ENCODE measurements around the gene RFESD. TPM values are rescaled to one million over a fixed set of nuclear protein-coding genes. Genes with fewer than 3 reads are reported as not detected.

The RFESD gene
- total and polyA plus RNA-seq, 7 donors: 1.2 to 4.9 (median 1.7) TPM; not detected in 1

DNA sequence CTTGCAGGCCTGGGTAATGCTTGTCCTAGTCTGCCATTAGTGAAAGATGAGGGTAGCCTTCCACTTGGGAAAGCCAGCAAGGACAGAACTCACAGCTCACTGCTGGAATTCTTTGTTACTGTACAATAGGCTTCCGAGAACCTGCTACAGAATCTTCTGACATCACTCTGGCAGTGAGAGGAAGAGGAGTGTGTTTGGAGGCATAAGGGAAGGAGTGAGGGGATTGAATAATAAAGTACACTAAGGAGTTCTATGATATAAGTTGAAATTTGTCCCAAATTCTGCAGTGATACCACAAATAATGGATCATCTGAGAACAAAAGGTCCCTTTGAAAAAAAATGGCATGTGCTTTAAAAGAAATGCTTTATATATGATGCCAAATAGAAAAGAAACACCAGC is 36.3 kb downstream of the RFESD start, which contains the start of gene SPATA9:
Gene SPATA9 (minus strand): TSS at position 101 of the 400 bp plus-strand sequence. CDS start 137 bp downstream, outside the sequence.
- no peaks in the 10 kb centered on the region for H3K36me3 ChIP-seq
- no peaks in the 10 kb centered on the region for H3K9me3 ChIP-seq
- intact Hi-C loops (cut with DNase I): no loop called here
- TF ChIP-seq EP300 (IDR thresholded peaks at IDR 0.05): no peak
- TF ChIP-seq, protein P1, sequence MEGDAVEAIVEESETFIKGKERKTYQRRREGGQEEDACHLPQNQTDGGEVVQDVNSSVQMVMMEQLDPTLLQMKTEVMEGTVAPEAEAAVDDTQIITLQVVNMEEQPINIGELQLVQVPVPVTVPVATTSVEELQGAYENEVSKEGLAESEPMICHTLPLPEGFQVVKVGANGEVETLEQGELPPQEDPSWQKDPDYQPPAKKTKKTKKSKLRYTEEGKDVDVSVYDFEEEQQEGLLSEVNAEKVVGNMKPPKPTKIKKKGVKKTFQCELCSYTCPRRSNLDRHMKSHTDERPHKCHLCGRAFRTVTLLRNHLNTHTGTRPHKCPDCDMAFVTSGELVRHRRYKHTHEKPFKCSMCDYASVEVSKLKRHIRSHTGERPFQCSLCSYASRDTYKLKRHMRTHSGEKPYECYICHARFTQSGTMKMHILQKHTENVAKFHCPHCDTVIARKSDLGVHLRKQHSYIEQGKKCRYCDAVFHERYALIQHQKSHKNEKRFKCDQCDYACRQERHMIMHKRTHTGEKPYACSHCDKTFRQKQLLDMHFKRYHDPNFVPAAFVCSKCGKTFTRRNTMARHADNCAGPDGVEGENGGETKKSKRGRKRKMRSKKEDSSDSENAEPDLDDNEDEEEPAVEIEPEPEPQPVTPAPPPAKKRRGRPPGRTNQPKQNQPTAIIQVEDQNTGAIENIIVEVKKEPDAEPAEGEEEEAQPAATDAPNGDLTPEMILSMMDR (IDR thresholded peaks at IDR 0.05): no peak
- TF ChIP-seq POLR2A (IDR thresholded peaks at IDR 0.05): no peak
- TF ChIP-seq POLR2AphosphoS5 (IDR thresholded peaks at IDR 0.05): no peak
- H3K4me3 ChIP-seq: no peak within 1 kb of the TSS
- WGBS, 2 donors: 93 to 96% methylated on average over 1 of the region's 1 CpG
- H3K4me1 ChIP-seq: peaks cover 0 to 9% (median 4%) of the 10 kb centered on the region in 4 donors
- no peak for DNase-seq
- H3K27ac ChIP-seq: no peak within 1 kb of the TSS
- H3K27me3 ChIP-seq: no peaks in the 10 kb centered on the region

DNA sequence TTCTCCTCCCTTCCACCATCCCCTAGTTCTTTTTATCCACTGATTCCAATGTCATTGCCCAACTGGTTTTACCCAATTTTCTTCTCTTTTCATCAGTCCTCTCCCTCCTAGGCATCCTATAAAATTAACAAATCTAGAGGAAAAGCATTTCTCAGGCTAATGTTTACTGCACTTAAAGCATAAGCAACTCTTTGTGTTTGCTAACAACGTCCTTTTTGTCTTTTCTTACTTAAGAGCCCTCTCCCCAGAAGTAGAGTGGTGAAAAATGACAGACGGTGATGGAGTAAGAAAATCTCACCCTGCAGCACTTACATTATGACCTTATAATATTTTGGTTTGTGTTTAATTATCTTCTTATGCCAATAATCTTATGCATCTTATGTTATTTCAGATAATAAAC is 37.8 kb downstream of the RFESD start:
- Histone ChIP-seq H3K27ac (no peak overlapping the region), H3K36me3 (no peaks in the 10 kb centered on the region), H3K4me1 (peaks cover 0 to 3% (median under 1%) of the 10 kb centered on the region in 4 donors), H3K9me3 (no peaks in the 10 kb centered on the region), H3K27me3 (no peaks in the 10 kb centered on the region), H3K4me3 (no peak overlapping the region)
- intact Hi-C loops (cut with DNase I): no loop called here
- 86 to 93% methylated on average over 2 of the region's 2 CpGs for WGBS, 2 donors
- TF ChIP-seq EP300 (IDR thresholded peaks at IDR 0.05) (no peak), POLR2A (IDR thresholded peaks at IDR 0.05) (no peak), POLR2AphosphoS5 (IDR thresholded peaks at IDR 0.05) (no peak)
- TF ChIP-seq, protein P1 (IDR thresholded peaks at IDR 0.05): no peak
- no peak for DNase-seq

DNA sequence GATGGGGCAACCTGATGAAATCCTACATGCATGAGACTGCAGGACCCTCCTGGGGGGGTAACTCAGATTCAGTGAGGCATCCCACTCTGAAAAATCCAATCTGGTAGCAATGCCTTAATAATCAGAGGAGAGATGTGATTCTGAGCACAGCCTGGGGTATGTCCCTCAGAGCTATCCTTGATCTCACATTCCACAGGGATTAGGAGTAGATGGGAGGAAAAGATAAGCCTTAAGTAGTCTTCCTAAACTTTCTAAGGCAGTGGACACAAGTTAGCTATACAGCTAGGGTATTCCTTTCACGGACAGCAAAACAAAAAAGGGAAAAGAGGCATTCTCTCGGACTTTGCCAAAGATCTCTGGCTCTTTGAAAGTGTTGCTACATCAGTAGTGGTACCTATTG is 40.1 kb downstream of the RFESD start:
- no peaks in the 10 kb centered on the region for H3K9me3 ChIP-seq
- no peak for TF ChIP-seq POLR2A (IDR thresholded peaks at IDR 0.05)
- TF ChIP-seq, protein P1 (IDR thresholded peaks at IDR 0.05): no peak
- TF ChIP-seq EP300 (IDR thresholded peaks at IDR 0.05): no peak
- no peak for TF ChIP-seq POLR2AphosphoS5 (IDR thresholded peaks at IDR 0.05)
- H3K4me1 ChIP-seq: no peaks in the 10 kb centered on the region
- intact Hi-C loops (cut with DNase I): no loop called here
- 79 to 87% methylated on average over 2 of the region's 2 CpGs for WGBS, 2 donors
- no peak overlapping the region for H3K27ac ChIP-seq
- no peaks in the 10 kb centered on the region for H3K27me3 ChIP-seq
- DNase-seq: no peak
- H3K36me3 ChIP-seq: no peaks in the 10 kb centered on the region
- H3K4me3 ChIP-seq: no peak overlapping the region

DNA sequence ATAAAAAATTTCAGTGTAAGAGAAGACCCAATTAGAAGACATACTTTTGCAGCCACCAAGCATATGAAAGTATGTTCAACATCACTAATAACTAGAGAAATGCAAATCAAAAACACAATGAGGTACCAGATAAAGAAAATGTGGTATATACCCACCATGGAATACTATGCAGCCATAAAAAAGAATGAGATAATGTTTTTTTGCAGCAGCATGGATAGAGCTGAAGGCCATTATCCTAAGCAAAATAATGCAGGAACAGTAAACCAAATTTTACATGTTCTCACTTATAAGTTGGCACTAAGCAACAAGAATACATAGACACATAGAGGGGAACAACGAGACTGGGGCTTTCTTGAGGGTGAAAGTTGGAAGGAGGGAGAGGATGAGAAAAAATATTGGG is 43.1 kb downstream of the RFESD start:
- WGBS, 2 donors: 94 to 96% methylated on average over 1 of the region's 1 CpG
- H3K27me3 ChIP-seq: no peaks in the 10 kb centered on the region
- H3K36me3 ChIP-seq: no peaks in the 10 kb centered on the region
- no peak for DNase-seq
- intact Hi-C loops (cut with DNase I): no loop called here
- no peaks in the 10 kb centered on the region for H3K9me3 ChIP-seq
- TF ChIP-seq EP300 (IDR thresholded peaks at IDR 0.05): no peak
- no peak for TF ChIP-seq POLR2AphosphoS5 (IDR thresholded peaks at IDR 0.05)
- TF ChIP-seq POLR2A (IDR thresholded peaks at IDR 0.05): no peak
- TF ChIP-seq, protein P1 (IDR thresholded peaks at IDR 0.05): no peak
- H3K4me1 ChIP-seq: no peaks in the 10 kb centered on the region
- H3K4me3 ChIP-seq: no peak overlapping the region
- no peak overlapping the region for H3K27ac ChIP-seq

DNA sequence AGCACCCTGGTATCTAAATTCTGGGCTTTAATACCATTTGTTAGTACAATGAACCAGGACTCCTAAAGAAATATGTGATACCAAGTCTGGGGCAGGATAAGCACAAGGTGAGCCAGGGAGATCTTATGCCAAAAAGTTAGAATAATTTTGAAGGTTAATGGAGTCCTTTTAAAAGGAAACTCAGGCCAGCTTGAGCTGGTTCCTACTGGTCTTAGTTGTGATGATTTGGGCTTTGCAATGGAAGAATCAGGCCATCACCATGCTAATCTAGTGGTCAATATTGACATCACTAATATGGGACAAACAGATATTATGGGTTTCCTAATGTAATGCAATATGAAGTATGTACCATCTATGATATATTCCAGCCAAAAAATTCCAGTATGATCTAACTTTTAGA is 43.8 kb downstream of the RFESD start:
- H3K27me3 ChIP-seq: no peaks in the 10 kb centered on the region
- no peak for DNase-seq
- H3K4me3 ChIP-seq: no peak overlapping the region
- no peak overlapping the region for H3K27ac ChIP-seq
- TF ChIP-seq EP300 (IDR thresholded peaks at IDR 0.05) (no peak), POLR2A (IDR thresholded peaks at IDR 0.05) (no peak), POLR2AphosphoS5 (IDR thresholded peaks at IDR 0.05) (no peak)
- TF ChIP-seq, protein P1 (IDR thresholded peaks at IDR 0.05): no peak
- no peaks in the 10 kb centered on the region for H3K36me3 ChIP-seq
- no peaks in the 10 kb centered on the region for H3K9me3 ChIP-seq
- intact Hi-C loops (cut with DNase I): no loop called here
- H3K4me1 ChIP-seq: no peaks in the 10 kb centered on the region

Data from sigmoid colon (tissue), 7 donors.